ENCODE measurements around the gene ARRB2.

GRCh38 chr17:4720787-4721186 lies 10.4 kb downstream of the ARRB2 start:
- TF ChIP-seq CTCF (optimal IDR thresholded peaks at IDR 0.05 in 1 of 3, IDR thresholded peaks at IDR 0.05 in 1 of 3, conservative IDR thresholded peaks at IDR 0.05 in 1 of 3; ENCODE audit: extremely low read depth in 1 of 3, insufficient read depth in 2 of 3, low read length in 3 of 3) (no peak), EZH2 (IDR thresholded peaks at IDR 0.05; ENCODE audit: low read length) (no peak)
